Central memory CD4-positive, alpha-beta T cell (primary cell): ENCODE results near the gene ADAMTS1.

Experiments used
- DNase-seq: peaks from one replicate; pipeline ENCODE4 v3.0.0; 2022

Gene ADAMTS1

DNA sequence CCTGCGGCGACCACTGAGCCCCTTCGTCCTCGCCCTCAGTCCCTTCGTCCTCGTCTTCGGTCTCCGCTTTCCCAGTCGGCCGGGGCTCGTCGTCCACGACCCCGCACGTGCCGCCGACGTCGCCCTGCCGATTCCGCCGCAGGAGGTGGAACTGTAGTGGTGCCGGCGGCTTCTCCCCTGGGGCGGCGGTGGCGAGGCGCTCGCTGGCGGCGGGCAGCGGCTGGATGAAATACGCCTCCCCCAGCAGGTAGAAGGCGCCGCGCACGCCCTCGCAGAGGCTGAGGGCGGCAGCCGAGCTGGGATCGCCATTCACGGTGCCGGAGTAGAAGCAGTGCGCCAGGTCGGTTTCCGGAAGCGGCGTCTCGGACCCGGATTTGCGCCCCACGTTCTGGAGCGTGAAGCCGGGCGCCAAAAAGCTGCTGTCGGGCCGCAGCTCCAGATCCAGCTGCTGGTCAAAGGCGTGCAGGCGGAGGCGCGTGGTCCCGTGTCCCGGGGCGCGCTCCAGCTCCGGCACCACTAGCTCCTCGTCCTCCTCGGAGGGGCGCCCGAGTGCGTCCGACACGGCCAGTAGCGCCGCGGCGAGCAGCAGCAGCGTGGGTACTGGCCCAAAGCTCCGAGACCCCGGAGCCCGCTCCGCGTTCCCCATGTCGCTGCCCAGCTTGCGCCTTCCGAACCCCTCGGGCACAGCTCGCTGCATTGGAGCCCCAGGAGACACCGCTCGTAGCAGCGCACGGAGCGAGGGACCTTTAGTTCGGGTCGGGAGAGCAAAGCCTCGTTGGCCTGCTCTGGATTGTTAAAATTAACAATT, 747 bp downstream of the ADAMTS1 start:
- no peak for DNase-seq

DNA sequence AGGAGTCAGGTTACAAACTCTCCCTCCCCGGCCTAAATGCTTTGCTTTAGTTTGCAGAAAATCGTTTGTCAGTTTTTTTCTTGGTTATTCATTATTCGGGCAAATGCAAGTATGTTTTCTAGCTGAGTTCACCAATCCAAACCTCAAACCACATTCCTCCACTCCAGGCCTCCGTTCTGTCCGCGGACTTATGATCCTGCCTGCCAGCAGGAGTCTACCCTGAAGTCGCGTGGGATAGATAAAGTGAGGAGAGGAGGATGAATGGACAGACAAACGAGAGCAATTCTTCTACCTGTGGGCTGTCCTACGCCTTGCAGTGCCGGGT, 1.3 kb downstream of the ADAMTS1 start:
- no peak for DNase-seq

DNA sequence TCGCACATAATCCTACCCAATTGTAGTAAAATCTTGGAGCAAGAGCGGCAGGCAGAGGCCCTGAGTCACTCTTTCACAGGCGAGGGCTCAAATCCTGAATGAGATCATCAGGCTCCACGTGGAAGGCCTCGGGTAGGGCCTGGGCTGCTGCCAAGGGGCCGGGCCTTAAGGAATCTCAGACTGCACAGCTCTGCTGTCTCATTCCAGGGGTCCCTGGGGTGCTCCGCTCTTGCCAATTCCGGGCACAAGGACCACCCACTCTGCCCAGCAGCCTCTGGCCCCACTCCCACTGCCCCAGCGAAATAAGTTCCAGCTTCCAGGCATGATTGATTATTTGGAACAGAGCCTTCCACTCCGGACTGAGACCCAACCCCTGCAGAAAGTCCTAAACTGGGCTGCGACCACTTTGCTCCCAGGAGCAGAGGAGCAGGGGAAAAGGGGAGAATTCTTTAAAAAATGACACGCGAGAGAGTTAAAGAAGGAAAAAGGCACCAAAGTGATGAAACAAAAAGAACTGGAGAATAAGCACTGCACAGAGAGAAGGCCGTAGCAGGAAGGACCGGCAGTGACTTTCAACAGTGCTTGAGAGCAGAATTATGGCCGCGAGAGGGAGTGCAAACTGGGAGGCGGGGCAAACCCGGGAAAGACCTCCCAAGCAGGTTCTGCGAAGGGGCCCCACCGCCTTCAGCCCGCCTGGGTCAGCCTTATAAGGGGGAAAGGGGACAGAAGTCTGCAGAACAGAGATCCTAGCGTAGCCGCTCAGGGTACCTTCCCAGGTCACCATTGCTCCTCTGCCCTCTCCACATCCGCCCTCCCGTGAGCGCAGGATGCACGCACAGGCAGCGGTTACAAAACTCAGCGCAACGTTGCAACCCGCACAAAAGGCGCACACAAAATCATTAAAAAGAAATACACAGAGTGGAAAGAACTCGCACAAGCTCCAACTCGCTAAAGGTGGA, 2.0 kb downstream of the ADAMTS1 start:
- DNase-seq: no peak

DNA sequence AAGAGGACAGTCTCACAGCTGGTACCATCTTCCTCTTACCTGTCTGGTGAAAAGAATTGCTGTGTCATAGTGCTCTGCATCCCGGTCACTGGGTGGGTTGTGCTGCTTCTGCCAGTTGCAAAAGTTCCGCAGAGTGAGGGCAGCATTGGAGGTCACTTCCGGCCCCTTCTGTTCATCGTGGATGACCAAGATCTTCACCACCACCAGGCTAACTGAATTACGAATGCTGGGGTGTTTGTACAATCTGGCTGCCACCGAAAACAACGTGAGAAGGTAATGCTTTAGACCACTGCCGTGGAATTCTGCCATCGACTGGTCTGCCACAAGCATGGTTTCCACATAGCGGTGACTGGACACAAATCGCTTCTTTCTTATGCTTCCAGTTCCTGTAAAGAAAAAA, 2.9 kb downstream of the ADAMTS1 start:
- DNase-seq: no peak

DNA sequence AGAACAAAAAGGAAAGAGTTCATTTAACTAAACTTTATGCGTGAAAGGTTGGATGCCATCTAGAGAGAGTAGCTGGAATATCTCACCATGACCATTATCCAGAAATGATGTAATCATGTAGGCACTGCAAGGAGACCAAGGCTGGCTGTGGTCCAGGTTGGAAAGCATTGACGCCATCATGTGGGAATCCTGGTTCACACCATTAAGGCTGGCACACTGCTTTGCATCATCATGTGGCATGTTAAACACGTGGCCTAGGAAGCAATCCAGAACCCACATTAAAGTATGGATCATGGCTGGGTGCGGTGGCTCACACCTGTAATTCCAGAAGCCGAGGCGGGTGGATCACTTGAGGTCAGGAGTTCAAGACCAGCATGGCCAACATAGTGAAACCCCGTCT, 4.3 kb downstream of the ADAMTS1 start:
- DNase-seq: no peak

DNA sequence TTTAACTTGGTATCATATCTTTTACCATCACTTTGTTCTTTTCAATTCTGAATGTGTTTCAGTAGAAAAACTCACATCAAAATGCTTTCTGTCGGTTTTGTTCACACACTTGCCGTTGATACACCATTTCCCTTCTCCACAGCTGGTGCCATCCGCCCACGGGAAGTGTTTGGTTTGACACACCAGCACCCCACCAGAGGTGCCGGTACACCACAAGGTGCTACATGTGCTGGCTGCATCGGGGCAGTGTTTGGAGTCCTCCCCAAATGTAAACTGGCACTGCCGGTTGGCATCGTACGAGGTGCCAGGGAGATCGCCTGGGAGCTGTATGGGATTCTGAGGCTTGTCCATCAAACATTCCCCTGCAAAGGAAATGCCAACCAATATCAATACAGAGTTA, 5.0 kb downstream of the ADAMTS1 start:
- DNase-seq: no peak

DNA sequence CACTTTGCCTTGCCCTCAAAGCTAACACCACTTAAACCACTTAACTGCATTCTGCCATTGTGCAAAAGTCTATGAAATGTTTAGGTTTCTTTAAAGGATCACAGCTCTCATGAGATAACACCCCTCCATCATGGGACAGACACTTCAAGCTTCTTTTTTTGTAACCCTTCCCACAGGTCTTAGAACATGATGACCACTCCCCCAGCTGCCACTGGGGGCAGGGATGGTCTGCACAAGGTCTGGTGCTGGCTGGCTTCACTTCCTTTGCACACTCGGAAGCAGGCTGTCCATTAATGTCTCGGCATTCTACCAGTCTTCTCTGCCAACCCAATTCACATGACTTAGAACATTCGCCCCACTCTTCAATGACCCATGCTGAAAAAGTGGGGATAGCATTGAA, 7.7 kb downstream of the ADAMTS1 start:
- DNase-seq: no peak

DNA sequence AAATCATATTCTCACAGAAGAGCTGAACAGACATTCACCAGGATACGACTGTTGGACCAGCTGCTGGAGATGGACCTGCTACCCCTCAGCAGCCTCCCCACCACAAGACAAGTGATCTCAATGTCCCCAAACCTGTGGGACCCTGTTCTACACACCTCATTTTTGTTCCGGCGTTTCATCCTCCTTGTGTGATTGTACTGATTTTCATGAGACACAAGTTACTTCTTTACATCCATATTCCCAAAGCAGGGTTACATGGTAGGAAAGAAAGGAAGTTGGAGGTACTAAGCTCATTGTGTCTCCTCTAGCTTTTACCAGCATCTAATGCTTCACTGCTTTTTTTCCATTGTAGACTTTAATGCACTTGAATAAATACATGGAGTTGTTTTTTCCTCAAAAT, 8.7 kb downstream of the ADAMTS1 start:
- no peak for DNase-seq

DNA sequence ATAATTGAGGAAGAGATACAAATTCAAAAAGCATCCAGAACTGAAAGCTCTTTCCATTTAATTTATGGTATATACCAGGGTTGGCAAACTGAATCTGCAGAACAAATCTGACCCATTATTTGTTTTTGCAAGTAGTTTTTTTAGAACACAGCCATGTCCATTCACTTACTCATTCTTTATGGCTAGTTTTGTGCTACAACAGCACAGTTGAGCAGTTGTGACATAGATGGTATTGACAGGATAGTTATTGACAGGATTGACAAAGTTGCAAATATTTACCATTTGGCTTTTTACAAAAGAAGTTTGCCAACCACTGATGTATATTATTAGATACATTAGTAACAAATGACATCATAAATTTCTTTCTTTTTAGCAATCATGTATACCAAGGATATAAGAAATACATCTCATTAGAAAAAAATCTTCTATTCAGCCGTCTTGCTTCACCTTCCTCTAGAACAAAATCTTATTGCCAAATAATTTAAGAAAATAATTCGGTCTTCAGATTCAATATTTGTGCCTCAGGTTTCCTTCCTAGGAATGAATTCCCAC, 9.4 kb downstream of the ADAMTS1 start:
- no peak for DNase-seq

DNA sequence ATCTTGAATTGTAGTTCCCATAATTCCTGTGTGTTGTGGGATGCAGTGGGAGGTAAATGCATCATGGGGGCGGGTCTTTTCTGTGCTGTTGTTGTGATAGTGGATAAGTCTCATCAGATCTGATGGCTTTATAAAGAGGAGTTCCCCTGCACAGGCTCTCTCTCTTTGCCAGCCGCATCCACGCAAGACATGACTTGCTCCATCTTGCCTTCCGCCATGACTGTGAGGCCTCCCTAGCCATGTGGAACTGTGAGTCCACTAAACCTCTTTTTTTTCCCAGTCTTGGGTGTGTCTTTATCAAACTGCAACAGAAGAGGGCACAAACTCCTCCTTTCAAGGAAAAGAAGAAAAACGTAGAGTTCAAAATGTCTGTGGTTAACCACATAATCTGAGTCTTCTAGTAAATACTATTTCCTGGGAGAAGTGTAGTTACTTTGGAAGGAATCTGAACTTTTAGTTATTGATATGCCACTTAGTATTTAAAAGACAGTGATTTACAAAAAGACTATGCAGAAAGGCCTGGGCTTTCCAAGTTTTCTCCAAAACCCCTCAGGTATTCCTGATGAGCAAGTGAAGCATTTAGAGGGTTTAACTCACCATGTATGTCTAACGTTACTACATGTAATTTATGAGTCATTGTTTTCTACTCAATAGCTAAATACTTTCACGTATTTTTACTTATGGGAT, 10.0 kb downstream of the ADAMTS1 start:
- no peak for DNase-seq

DNA sequence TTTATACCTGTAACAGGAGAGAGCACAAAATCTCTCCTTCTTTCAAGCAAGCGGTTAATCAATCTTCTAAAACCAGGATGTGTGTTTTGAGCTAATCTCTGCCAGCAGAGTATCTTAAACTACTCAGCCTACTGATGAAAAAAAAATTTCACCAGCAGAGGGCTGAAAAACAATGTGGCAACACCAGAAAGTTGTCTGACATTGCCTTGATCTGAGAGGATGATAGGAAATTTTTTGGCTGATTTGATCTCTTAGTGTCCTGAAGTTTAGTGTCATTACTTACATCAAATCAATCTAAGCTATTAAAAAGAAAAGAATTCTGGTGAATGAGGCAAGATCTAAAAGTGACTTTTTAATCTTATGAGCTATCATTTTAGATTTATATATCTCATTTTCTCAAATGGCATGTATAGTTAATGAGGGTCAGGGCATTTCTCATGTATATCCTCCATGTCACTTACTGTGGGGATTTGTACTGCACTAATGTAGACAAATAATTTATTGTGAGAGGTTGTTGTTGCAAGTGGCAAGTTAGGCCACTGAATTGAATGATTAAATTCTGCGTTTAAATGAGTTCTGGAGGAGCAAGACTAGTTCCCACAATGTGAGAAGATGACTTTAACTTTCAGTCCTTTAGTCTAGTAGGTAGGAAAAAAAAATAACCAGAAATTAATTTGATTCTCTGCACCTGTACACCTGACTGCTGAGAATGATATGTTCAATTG, 10.9 kb downstream of the ADAMTS1 start:
- no peak for DNase-seq

DNA sequence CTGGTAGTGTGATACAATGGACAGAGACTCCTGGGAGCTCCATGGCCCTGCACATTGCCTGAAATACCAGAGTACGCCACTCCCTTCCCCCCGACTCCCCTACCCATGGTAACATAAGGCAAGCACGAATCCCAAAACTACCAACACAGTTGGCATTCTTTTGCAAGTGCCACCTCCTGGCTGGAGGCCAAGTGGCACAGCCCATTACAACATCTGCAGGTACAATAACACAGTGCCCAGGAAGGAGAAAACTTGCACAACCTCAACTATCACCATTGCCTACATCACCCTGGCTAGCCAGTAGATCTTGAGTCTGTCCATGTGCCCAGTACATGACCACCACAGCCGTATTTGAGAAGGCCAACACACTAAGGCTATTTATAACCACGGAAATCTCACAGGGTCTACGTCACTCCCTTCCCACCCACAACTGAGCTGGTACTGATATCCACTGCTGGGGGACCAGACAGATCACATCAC, 11.7 kb downstream of the ADAMTS1 start:
- no peak for DNase-seq

DNA sequence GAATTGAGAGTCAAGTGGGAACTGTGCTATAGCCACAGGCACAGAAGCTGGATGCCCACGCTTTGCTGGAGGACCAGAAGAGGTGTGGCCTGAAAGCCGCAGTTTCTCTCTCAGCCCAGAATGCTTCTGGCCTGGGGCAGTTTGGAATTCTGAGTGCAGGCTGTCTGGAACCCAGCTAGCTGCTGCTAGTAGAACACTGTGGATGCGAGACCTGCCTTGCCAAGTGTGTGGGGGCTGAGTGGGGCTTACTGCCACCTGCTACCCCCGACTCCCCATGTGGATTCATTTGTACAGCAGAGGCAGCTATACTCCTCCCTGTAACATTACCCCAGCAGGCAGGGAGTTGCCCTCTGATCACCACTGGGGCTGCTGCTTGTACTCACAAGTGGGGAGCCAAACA, 12.2 kb downstream of the ADAMTS1 start:
- DNase-seq: no peak

DNA sequence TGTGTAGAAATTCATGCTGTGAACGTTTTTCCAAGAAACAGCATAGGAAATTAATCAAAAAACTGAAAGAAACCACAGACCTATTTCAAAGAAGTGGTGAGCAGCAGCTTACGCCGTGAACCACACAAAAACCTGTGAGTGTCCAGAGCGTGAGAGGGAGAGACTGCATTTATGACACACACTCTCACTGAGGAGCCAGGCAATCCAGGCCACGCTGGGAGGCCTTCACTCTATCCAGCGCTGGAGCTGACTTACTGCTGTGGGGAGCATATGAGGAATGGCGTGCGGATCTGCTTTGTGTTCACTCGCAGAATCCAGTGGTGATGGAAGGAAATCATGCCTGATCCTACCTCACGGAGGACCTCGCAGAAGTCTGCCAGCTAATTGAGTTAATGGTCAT, 12.7 kb downstream of the ADAMTS1 start:
- no peak for DNase-seq

DNA sequence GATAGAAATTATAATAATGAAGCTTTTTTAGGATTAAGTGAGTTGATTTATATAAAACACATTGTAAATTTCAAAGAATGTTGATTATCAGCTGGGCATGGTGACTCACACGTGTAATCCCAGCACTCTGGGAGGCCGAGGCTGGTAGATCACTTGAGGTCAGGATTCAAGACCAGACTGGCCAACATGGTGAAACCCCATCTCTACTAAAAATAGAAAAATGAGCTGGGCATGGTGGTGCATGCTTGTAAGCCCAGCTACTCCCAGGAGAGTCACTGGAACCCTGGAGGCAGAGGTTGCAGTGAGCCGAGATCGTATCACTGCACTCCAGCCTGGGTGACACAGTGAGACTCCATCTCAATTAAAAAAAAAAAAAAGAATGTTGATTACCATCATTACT, 18.4 kb downstream of the ADAMTS1 start:
- DNase-seq: no peak

DNA sequence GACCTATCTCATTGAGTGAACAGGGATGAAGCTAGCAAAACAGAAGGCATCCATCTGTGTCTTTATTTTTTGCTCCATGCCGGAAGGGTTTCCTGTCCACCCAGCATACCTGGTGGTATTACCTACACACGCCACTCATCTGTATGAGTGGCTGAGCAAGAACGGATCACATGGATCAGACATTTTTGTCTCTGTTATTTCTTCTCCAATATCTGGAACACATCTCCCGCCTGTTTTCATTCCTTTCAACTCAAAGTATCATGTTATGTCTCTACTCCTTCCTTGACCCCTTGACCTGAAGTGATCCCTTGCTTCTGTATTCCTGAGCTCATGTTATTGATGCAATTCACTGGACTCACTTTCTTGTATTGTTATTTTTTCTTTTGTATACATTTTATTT, 24.7 kb downstream of the ADAMTS1 start:
- DNase-seq: no peak

DNA sequence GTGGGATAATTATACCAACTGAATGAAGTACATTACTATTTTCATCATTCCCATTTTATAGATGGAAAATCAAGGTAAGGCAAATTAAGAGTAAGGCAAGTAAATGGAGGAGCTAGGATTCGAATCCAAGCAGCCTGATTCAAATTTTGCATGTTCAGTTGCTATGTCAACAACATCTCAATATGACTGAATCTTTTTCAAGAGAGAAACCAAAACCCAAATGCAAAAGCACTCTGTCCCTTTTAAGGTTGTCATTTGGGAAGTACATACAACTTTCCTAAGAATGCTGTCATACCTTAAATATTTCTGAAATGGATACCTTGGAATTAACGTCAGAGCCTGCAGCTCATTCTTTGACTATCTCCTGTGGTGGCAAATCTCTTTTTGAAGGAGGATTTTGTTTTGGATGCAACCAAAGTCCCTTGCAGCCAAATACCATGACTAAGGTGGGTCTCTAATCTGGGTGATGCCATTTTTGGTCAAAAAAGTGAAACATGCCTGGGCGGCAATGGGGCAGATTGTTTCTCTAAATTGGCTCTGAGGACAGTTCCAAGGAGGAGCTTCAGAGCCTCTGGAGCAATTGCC, 25.4 kb downstream of the ADAMTS1 start:
- DNase-seq: no peak

DNA sequence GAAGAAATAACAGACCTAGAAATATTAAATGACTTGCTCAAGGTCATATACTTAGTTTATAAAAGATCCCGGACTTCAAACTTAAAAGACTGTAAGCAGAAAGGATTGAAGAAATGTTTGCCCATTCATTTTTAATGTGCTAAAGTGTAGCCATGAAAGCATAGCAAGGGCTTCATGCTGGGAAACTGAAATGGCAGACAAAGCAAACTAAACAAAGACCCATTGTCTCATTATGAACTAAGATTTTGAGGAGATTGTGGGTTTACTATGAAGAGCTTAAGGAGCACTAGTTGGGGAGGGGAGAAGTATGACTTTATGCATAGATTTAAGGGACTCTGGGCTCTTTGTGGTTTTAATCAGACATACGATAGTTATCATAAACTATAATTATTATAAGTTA, 26.3 kb downstream of the ADAMTS1 start:
- DNase-seq: no peak

DNA sequence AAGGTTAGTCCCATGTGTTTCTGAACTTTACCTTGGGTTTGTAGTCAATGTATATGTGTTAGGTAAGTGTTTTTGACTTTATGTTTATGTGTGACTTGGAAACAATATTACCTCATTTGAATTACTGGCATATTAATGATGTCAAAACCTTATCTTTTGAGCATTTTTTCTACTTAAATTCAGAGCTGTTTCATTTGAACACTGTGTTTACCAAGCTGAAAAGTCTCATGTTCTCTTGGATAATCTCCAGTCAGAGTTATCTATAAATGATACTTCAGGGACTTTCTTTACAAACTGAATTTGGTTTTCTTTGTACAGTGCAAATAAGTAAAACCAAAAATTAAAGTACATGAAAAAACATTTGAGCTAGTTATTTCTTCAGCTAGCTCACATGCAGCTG, 30.0 kb downstream of the ADAMTS1 start:
- DNase-seq: no peak

DNA sequence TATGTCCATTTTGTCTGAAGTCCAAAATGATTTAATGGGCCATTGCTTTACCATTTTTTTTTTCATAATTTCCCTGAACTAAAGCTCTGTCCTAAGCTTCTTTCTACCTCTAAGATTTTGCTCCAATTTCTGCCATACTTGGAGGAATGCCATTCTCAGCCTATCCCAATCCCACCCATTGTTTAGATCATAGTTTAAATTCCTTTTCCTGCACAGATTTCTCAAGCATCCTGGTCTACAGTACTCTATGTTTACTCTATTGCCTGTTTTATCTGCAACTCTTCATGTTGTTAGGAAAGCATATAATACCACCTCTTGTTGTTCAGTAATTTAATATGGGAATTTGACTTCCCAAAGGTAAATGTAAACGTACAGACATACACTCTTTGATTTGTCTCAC, 30.8 kb downstream of the ADAMTS1 start:
- DNase-seq: no peak

DNA sequence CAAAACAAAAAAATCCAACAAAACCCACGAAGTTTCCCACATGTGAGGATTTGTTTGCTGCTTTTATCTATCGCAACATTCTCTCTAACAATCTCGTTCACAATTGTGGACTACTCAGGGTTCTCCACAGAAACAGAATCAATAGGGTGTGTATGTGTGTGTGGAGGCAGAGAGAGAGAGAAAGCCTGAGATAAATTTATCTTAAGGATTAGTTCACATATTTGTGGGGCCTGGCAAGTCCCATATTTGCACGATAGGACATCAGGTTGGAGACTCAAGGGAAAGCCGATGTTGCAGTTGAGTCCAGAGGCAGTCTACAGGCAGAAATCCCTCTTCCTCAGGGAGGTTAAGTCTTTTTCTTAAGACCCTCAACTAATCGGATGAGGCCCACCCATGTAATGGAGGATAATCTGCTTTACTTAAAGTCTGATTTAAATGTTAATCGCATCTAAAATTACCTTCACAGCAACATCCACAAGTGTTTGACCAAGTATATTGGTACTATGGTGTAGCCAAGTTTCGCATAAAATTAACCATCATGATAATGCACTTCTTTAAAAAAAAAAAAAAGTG, 31.7 kb downstream of the ADAMTS1 start:
- no peak for DNase-seq

DNA sequence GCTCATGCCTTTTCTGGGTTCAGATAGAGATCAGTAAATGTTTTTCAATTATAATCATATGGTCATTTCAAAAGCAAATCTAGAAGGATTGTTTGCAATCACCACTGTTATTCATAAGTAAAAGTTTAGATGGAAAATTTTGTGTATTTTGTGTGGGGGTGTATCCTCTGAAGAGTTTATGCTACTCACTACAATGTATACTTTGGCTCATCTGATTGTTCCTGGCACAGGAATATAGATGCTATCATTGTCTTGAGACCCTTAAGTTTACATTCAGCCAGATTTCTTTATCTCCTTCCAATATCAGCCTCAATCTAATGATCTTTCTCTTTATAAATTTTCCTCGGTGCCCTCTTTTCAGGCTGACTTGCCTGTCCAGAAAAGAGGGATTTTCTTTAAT, 33.0 kb downstream of the ADAMTS1 start:
- no peak for DNase-seq
